ENCODE results near the gene LRP1.
A peak's percentile ranks its signal among the peaks of the same experiment; 100 is the strongest.

- peak in 3 of 6 experiments; percentile 38 to 40 (median 38) for TF ChIP-seq CTCF (IDR thresholded peaks at IDR 0.05)
- TF ChIP-seq POLR2A (IDR thresholded peaks at IDR 0.05): no peak
These were observed 100.9 kb downstream of the LRP1 start for GRCh38 chr12:57229046-57229633.

All from Peyer's patch (tissue), 4 donors.